Endodermal cell (in vitro differentiated cells): ENCODE results near the gene NCOA6. TPM values are rescaled to one million over a fixed set of nuclear protein-coding genes. Genes with fewer than 3 reads are reported as not detected.

Experiments
- DNase-seq: peaks from one replicate; pipeline ENCODE4 v3.0.0-alpha.2; 2017
- H3K27ac ChIP-seq: 2 replicates; pipeline ENCODE4 v1.5.1; 2013; ENCODE audit warnings: mild to moderate bottlenecking, low read depth, low read length, moderate library complexity
- H3K27me3 ChIP-seq: 2 replicates; pipeline ENCODE4 v1.6.1; 2013; ENCODE audit warnings: mild to moderate bottlenecking, low read length, moderate library complexity; ENCODE audit not compliant: insufficient read depth, control insufficient read depth, poor library complexity, severe bottlenecking
- H3K36me3 ChIP-seq: 2 replicates; pipeline ENCODE4 v1.7.0; 2013; ENCODE audit warnings: mild to moderate bottlenecking, low read length, moderate library complexity; ENCODE audit not compliant: control insufficient read depth, insufficient read depth
- H3K4me1 ChIP-seq: one replicate; pipeline ENCODE4 v1.7.0; 2013; ENCODE audit warnings: low read length; ENCODE audit not compliant: control insufficient read depth, insufficient read depth
- H3K4me3 ChIP-seq: 2 replicates; pipeline ENCODE4 v1.5.1; 2013; ENCODE audit warnings: mild to moderate bottlenecking, low read length, moderate library complexity
- H3K9ac ChIP-seq: 2 replicates; pipeline ENCODE4 v1.6.1; 2013; ENCODE audit warnings: mild to moderate bottlenecking, low read length, moderate library complexity; ENCODE audit not compliant: poor library complexity, severe bottlenecking; ENCODE audit errors: extremely low read depth
- H3K9me3 ChIP-seq: 2 replicates; pipeline ENCODE4 v1.6.1; 2013; ENCODE audit warnings: mild to moderate bottlenecking, low read length, moderate library complexity; ENCODE audit not compliant: control insufficient read depth
- H3K27ac Mint-ChIP-seq: 2 replicates; pipeline ENCODE4 v1.8.0; 2020; ENCODE audit warnings: mixed read lengths
- H3K27me3 Mint-ChIP-seq: 2 replicates; pipeline ENCODE4 v1.8.0; 2021; ENCODE audit warnings: mild to moderate bottlenecking, mixed read lengths; ENCODE audit not compliant: insufficient read depth
- H3K36me3 Mint-ChIP-seq: 2 replicates; pipeline ENCODE4 v1.8.0; 2020; ENCODE audit warnings: low read depth, mixed read lengths
- H3K4me1 Mint-ChIP-seq: 2 replicates; pipeline ENCODE4 v1.8.0; 2020; ENCODE audit warnings: mixed read lengths
- H3K4me3 Mint-ChIP-seq: 2 replicates; pipeline ENCODE4 v1.8.0; 2020; ENCODE audit warnings: mild to moderate bottlenecking, moderate library complexity, mixed read lengths
- H3K9me3 Mint-ChIP-seq: 2 replicates; pipeline ENCODE4 v1.8.0; 2020; ENCODE audit warnings: mild to moderate bottlenecking, mixed read lengths
- CTCF ChIP-seq: fragments of 200-600 bp; sonication (generic); conservative IDR thresholded peaks from 2 replicates; pipeline ENCODE4 v1.5.0; 2021; ENCODE audit warnings: antibody characterized with exemption, mild to moderate bottlenecking
- WGBS, 2 experiments: methylation state at CpG; one replicate each; pipeline versions ENCODE4 v1.1.5 to v1.1.7; 2013; ENCODE audit warnings: missing lambda C conversion rate in 2 of 2, mixed read lengths in 1 of 2; ENCODE audit not compliant: insufficient coverage in 1 of 2, insufficient read length in 1 of 2; 5-methylcytosine and 5-hydroxymethylcytosine counted together
- total RNA-seq, 2 donors: library from RNA; stranded (reverse); fragmentation: NEBNext Ultra II Directional in 1 of 2; extraction: Animal tissue kit (Norgen Biotek cat#: 25700) in 1 of 2; gene quantifications; 2 replicates in 1 of 2; 3 replicates in 1 of 2; pipeline ENCODE4 v1.2.1, GENCODE V29; 2021

The NCOA6 gene
- total RNA-seq, 2 donors from 2014 or later = 27.1 to 37.4 TPM

GRCh38 chr20:34673412-34673811 lies 152.0 kb downstream of the NCOA6 start:
- no peak for DNase-seq
- no peaks in the 10 kb centered on the region for H3K36me3 ChIP-seq
- H3K9ac ChIP-seq = no peak overlapping the region
- Mint-ChIP-seq H3K9me3 (peaks cover 10% of the 10 kb centered on the region), H3K4me3 (no peak overlapping the region), H3K4me1 (peaks cover 6% of the 10 kb centered on the region), H3K27ac (no peak overlapping the region), H3K27me3 (no peaks in the 10 kb centered on the region), H3K36me3 (peaks cover 17% of the 10 kb centered on the region)
- H3K27me3 ChIP-seq = no peaks in the 10 kb centered on the region
- 95 to 97% methylated on average over 5 of the region's 5 CpGs for whole genome bisulfite sequencing, 2 experiments
- TF ChIP-seq CTCF = no peak
- no peak overlapping the region for H3K27ac ChIP-seq
- H3K4me1 ChIP-seq = no peaks in the 10 kb centered on the region
- H3K9me3 ChIP-seq = no peaks in the 10 kb centered on the region
- H3K4me3 ChIP-seq = no peak overlapping the region

GRCh38 chr20:34669094-34669493 lies 156.4 kb downstream of the NCOA6 start:
- 88 to 100% methylated on average over 1 of the region's 1 CpG for whole genome bisulfite sequencing, 2 experiments
- H3K27ac ChIP-seq = no peak overlapping the region
- peaks cover 10% of the 10 kb centered on the region for H3K9me3 Mint-ChIP-seq
- no peak for TF ChIP-seq CTCF
- no peaks in the 10 kb centered on the region for H3K4me1 ChIP-seq
- no peak overlapping the region for H3K4me3 Mint-ChIP-seq
- no peak overlapping the region for H3K4me3 ChIP-seq
- H3K36me3 Mint-ChIP-seq = peaks cover 18% of the 10 kb centered on the region
- H3K9ac ChIP-seq = no peak overlapping the region
- H3K36me3 ChIP-seq = no peaks in the 10 kb centered on the region
- H3K27ac Mint-ChIP-seq = no peak overlapping the region
- H3K27me3 ChIP-seq = no peaks in the 10 kb centered on the region
- no peaks in the 10 kb centered on the region for H3K9me3 ChIP-seq
- no peak for DNase-seq
- H3K4me1 Mint-ChIP-seq = no peaks in the 10 kb centered on the region
- H3K27me3 Mint-ChIP-seq = no peaks in the 10 kb centered on the region

Other genes with a start within 250 kb of the NCOA6 start
- 10 to 100 TPM; 35.8 to 41.2 TPM for gene PIGU, start 148.6 kb downstream of the NCOA6 start, total RNA-seq
- gene TP53INP2, start 121.3 kb downstream of the NCOA6 start, total RNA-seq = 10 to 100 TPM in 1 of 2 donors, 1 to 10 TPM in 1; 7.0 to 20.2 TPM
- 10 to 100 TPM; 31.8 to 43.3 TPM for gene GGT7, start 47.2 kb upstream of the NCOA6 start, total RNA-seq
- 10 to 100 TPM; 17.0 to 34.2 TPM for gene ACSS2, start 51.0 kb upstream of the NCOA6 start, total RNA-seq
- gene GSS, start 130.2 kb upstream of the NCOA6 start, total RNA-seq = 10 to 100 TPM; 60.8 to 71.3 TPM
- gene MYH7B, start 130.2 kb upstream of the NCOA6 start, total RNA-seq = under 1 TPM; 0.37 to 0.49 TPM